Right ventricle myocardium inferior (tissue), 1 donor: ENCODE data around the gene SCP2. TPM values are rescaled to one million over a fixed set of nuclear protein-coding genes. Genes with fewer than 3 reads are reported as not detected.

Experiments used
- ATAC-seq: fragments of 200-7000 bp; cut with Tn5 transposase; one replicate; pipeline ENCODE4 v1.9.1; 2020; ENCODE audit warnings: mild to moderate bottlenecking, moderate library complexity
- DNase-seq: peaks from one replicate; pipeline ENCODE4 v3.0.0; 2021; ENCODE audit errors: missing footprints
- intact Hi-C: fragments of 100-400 bp; cut with DNase I; formaldehyde crosslinking; loops from one replicate; pipeline ENCODE4 v1.11.0; 2022
- long read RNA-seq: library from polyadenylated mRNA; unstranded; transcript quantifications from one replicate; pipeline ENCODE4 v2.0.0, GENCODE V29; 2021
- total RNA-seq: library from RNA; stranded (reverse); fragmentation: NEBNext Ultra II Directional; extraction: Animal tissue kit (Norgen Biotek cat#: 25700); gene quantifications from one replicate; pipeline ENCODE4 v1.2.1, GENCODE V29; 2021
- donor health status: DM: no; HTN: yes; CAD: no; lungs with severe emphysema.

SCP2 gene
- 132 TPM for total RNA-seq
- long read RNA-seq, transcript SCP2-203 (16 exons, 2,811 nt): major isoform, 69 of 112 reads
- long read RNA-seq, transcript SCP2-207 (5 exons, 894 nt): minor isoform, 34 of 112 reads
- long read RNA-seq, partial matches to known transcripts: 3 of 112 reads
- long read RNA-seq, other reads (novel, unspliced or antisense): 2 of 112 reads

DNA sequence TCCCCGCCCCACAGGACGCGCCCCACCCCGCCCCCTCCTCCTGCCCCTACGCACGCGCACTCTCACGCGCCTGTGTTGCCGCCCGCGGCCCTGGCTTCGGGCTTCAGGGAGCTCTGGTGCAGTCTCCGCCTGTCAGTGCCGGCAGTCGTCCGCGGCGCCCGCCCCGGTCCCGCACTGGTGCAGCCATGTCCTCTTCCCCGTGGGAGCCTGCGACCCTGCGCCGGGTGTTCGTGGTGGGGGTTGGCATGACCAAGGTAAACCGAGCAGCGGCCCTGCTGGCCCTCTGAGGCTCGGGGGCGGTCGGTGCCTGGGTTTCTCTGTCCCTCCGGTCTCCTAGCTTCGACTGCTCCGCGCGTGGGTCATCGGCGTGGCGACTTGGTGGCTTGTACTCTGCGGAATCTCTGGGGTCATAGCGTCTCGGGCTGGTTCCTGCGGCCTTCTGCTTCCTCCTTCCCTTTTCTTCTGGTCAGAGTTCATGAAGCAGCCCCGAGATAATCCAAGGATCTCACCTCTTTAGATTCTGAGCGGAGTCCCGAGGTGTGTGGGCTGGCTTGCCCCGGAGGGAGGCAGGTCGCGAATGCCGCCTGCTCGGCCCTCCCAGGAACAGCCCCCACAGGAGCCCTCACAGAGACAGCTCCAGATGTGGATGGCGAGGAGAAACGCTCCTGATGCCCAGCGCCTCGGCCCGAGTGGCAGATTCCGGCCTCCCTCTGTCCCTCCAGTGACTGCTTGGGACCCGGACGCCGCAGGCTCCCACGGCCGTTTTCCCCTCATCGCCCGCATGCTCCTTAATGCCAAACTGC lies at the start of gene SCP2:
Gene SCP2 (plus strand): TSS at position 65 of the 803 bp plus-strand sequence. CDS start 121 bp downstream, at position 186.
- peak; percentile 96 for ATAC-seq
- peak; percentile 93 for DNase-seq
- intact Hi-C loops: loop anchor here (2.0 to 5.0 kb wide), 2 partner anchors 227 to 270 kb away; partner anchors contain the start of gene CPT2

- ATAC-seq (no peak), DNase-seq (no peak)
- intact Hi-C loops: no loop called here
Measured at GRCh38 chr1:52877554-52877953, 49.5 kb upstream of the SCP2 start.

DNA sequence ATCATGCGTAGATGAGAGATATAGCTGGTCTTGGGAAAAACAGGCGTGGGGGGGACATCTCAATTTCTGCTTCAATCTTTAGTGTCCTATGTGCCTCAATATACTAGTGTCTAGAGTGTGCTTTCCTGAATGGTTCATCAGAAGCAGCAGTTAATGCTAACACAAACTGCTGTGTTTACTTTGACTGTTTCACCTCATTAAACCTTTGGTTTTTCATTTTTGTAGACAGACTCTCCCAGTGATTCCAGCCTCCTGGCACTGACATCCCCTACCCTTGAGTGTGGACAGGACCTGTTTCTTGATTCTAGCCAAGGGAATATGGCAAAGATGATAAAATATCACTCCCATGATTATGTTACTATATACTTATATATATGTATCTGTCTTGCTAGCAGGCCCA lies 46.9 kb upstream of the SCP2 start:
- no peak for ATAC-seq
- intact Hi-C loops: no loop called here
- no peak for DNase-seq

DNA sequence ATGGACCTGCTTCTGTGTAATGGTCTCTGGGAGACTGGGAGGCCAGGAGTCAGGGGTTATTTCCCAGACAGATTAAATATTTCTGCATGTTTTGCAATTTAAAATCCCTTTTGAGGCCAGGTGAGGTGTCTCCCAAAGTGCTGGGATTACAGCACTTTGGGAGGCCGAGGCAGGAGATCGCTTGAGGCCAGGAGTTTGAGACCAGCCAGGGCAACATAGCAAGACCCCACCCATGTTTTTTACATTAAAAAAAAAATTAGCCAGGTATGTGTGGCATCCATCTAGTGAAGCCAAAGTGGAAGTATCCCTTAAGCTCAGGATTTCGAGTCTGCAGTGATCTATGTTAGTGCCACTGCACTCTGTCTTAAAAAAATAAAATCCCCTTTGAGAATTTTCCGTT lies 39.6 kb upstream of the SCP2 start:
- ATAC-seq (no peak), DNase-seq (no peak)
- intact Hi-C loops: no loop called here

GRCh38 chr1:52892424-52893215 lies 34.5 kb upstream of the SCP2 start:
- intact Hi-C loops: no loop called here
- ATAC-seq: no peak

DNA sequence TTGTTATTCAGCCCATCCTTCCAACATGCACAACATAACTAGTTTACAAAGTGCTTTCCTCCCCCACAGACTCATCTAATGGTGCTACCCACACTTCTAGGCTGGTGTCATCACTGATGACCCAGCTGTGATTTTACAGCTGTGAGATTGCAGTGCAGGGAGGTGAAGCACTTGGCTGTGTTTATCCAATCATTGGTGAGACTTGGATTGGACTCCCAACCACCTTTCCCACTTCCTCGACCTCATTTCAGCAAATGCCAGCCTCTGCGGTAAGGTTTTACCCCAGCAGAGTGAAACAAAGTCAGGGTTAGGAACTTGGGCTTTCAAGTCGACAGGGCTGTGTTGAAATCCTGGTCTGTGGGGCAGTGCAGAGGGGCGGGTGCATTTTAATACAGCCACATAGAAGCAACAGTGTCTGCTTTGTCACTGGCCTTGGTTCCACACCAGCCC lies 27.6 kb upstream of the SCP2 start:
- intact Hi-C loops: no loop called here

More at GRCh38 chr1:52892424-52893215, 34.5 kb upstream of the SCP2 start:
- DNase-seq: no peak

DNA sequence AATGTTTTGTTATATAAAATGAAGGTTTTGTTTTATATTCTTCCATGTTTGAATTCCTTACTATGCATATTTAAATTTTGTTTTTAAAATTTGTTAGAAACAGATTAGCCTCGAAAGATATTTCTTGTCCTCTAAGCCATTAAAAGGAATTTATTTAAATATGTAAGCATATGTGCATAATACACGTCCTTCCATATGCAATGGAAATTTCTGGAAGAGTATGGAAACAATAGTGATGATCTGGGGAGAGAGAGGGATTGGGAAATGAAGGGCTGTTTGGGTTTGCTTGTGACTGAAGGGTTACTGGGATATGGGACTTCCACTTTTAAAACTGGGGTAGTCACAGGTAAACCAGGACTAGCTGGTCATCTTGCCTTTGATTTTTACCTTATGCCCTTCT lies 26.7 kb upstream of the SCP2 start:
- intact Hi-C loops: no loop called here
- no peak for ATAC-seq

More for the DNA sequence above, 27.6 kb upstream of the SCP2 start:
- DNase-seq: no peak
- no peak for ATAC-seq

DNA sequence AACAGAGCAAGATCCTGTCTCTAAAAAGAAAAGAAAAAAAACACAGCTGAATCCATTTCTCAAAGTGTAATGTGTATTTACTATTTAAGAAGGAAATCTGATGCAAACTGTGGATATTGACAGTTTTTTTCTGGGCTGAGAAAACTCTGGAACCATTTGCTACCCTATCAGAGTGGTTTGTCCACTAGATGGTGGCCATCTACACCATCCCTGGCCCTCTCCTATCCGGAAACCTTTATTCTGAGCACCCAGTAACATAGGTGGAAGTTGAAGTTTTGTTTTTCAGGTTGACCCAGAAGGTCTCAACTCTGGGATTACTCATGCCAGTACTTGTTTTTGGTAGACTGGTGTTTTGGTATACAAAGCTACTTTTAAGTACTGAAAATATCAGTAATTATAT lies 25.7 kb upstream of the SCP2 start:
- intact Hi-C loops: no loop called here
- ATAC-seq (no peak), DNase-seq (no peak)

More for the DNA sequence above, 26.7 kb upstream of the SCP2 start:
- no peak for DNase-seq

DNA sequence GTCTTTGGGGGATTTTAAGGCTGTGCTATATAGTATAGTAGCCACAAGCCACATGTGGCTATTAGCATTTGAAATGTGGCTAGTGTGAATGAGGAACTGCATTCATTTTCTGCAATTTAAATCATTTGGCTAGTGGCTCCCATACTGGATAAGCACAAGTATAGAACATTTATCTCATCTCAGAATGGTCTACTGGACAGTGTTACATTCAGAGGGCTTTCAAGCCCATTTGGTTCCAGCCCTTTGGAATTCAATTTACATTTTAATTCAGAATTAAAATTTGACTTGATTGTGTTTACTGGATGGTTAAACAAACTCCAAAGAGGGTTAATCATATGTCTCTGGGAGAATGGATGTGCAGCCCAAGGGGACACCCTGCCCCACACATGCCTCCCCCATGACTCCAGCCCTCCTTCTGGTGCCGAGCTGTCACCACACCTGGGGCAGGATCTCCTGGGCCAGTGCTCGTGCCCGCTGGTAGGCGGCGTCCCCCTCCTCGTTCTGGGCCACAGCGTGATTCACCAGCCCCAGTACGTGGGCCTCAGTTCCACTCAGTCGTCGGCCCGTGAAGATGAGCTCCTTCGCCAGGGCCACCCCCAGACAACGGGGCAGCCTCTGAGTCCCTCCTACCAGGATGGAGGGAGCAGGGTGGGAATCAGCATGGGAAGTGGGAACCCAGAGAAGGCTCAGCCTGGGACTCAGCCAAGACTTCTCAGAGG lies 22.7 kb upstream of the SCP2 start:
- DNase-seq (no peak), ATAC-seq (no peak)
- intact Hi-C loops: no loop called here

GRCh38 chr1:52904927-52905698 lies 22.0 kb upstream of the SCP2 start:
- DNase-seq (no peak), ATAC-seq (peak; percentile 91)
- intact Hi-C loops: no loop called here

- intact Hi-C loops: no loop called here
- peak; percentile 64 for ATAC-seq
Measured at GRCh38 chr1:52906135-52906603, 20.9 kb upstream of the SCP2 start.

GRCh38 chr1:52907068-52907811 lies 19.8 kb upstream of the SCP2 start:
- DNase-seq: no peak
- ATAC-seq: no peak
- intact Hi-C loops: no loop called here

More at GRCh38 chr1:52906135-52906603, 20.9 kb upstream of the SCP2 start:
- no peak for DNase-seq

GRCh38 chr1:52907812-52908153 lies 19.3 kb upstream of the SCP2 start:
- ATAC-seq (no peak), DNase-seq (no peak)
- intact Hi-C loops: no loop called here

- no peak for DNase-seq
- intact Hi-C loops: no loop called here
- ATAC-seq: no peak
Measured at GRCh38 chr1:52911541-52911940, 15.5 kb upstream of the SCP2 start.

DNA sequence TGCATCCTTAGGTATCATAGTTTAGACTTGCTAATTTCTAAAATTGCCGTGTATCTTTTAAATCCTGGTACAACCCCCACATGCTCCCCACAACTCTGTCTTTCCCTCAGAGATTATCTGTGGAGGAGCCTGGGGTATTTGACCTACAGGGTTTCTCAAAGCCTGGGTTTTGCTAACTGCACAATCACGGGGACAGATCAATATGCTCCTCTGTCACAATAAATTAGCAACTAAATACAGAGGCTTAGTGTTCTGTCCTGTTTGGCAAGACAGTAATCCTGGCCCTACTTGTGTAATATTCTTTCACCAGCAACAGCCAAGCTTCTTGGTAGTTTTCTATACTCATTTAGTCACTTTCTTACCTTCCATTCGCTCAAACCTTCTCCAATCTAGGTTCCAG lies 14.1 kb upstream of the SCP2 start:
- intact Hi-C loops: no loop called here
- ATAC-seq (no peak), DNase-seq (no peak)

DNA sequence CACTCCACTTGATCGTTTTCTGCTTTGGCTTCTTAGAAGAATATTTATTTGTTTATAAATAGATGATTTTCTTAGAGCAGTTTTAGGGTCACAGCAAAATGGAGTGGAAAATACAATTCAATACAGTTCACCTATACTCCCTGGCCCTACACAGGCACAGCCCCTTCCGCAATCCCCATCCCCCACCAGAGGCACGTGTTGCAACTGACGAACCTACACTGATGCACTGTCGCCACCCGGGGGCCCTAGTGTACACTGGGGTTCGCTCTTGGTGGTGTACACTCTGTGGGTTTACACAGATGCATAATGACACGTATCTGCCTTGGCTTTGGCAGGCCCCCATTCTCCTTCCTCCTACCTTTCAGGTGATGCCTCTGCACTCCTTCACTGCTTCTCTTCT lies 13.5 kb upstream of the SCP2 start:
- no peak for ATAC-seq
- intact Hi-C loops: no loop called here
- no peak for DNase-seq

- intact Hi-C loops: no loop called here
- DNase-seq (no peak), ATAC-seq (no peak)
Measured at GRCh38 chr1:52914463-52914862, 12.6 kb upstream of the SCP2 start.
